Stimulated activated CD8-positive, alpha-beta memory T cell treated with anti-CD3 and anti-CD28 coated beads, Interleukin-2, amount 100 ng/mL, for 48 hours (primary cell): ENCODE measurements around the gene BCL11B.
"Not testable (repeated sequence)": the region's sequence is repeated elsewhere in the genome, so short reads cannot be mapped to it uniquely, and the experiment has no call there.

Source experiments
- DNase-seq, 2 donors: peaks; one replicate each; pipeline ENCODE4 v3.0.0-alpha.2; 2020; ENCODE audit warnings: low read depth in 2 of 2

Gene BCL11B

GRCh38 chr14:99241325-99242010 lies 30.5 kb downstream of the BCL11B start:
- DNase-seq = no peak

DNA sequence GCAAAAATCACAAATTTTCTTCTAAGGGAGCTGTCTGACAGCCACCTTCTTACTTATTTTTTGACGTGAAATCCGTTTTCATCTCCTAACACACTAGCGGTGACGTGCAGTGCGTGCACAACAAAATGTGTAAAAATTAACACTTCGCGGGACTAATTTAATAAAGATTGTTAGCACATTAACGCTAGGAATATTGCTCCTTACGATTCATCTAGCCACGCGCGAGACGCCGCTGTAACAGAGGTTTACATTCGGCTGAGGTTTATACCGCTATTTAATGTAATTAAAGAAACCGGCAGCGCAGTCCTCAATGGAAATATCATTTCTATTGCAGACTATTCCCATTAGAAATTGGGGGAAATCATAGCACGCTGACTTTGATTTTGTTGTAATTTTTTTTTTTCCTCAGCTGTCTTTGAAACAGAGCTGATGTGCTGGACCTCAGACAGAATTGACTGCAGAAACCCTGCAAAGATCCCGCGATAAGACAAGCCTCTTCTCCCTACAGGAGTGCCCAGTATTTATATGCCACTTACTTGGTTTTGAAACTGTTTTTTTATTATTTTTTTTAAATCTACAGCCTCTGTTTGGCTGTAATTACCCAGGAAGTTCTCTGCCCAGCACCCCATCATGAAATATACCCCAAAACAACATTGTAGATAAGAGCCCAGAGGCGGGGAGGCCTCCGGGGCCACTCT lies 31.2 kb downstream of the BCL11B start:
- DNase-seq = no peak

DNA sequence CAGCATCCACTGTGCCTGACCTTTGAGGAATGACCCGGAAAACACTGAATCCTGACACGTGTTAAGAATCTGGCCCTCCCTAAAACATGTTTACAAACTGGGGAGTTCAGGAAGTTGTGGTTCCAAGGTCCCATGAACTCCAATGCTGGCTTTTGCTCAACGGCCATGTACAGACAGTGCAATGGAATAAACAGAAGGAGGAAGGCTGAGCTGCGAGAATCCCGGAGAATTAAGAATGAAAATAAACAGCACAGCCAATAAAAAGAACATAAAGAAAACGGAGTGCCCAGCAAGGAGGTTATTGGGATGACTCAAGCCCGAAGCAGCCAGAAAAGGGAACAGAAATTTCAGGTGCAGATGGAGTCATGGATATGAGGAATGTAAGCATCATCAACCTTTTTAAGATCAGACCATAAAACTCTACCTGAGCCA lies 32.3 kb downstream of the BCL11B start:
- no peak for DNase-seq

DNA sequence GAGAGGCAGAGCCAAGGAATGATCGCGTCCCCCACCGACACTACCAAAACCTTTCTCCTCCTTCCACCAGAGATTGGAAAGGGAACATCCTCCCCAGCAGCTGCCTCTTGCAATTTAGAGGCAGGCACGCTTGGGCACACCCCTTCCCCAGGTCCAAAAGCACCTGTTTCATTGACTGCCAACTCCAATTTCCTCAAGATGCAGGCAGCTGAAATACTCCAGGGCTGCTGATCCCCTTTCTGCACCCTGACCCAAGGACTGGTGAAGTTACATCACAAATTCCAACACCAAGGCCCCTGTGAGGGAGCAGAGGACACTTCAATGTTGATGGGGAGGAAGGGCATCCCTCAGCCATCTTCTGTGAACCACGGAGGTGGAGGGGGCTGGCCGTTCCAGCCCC lies 33.8 kb downstream of the BCL11B start:
- DNase-seq = no peak

DNA sequence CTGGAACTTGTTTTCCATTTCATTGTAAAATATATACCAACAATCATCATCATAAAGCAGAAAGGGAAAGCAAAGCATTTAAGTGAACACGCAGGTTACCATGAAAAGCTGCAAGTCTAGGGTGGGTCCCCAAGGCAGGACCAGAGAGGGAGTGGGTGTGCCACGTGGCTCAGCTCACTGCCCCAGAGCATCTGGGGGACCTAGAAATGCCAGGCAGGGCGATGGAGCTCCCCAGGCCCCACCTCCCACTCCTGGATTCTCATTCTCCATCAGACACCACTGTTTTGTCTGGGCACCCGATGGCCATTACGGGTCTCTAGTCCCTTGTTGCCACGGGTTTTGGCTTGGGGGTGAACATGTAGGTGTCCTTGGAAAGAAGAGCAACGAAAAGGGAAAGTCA lies 34.7 kb downstream of the BCL11B start:
- no peak for DNase-seq

DNA sequence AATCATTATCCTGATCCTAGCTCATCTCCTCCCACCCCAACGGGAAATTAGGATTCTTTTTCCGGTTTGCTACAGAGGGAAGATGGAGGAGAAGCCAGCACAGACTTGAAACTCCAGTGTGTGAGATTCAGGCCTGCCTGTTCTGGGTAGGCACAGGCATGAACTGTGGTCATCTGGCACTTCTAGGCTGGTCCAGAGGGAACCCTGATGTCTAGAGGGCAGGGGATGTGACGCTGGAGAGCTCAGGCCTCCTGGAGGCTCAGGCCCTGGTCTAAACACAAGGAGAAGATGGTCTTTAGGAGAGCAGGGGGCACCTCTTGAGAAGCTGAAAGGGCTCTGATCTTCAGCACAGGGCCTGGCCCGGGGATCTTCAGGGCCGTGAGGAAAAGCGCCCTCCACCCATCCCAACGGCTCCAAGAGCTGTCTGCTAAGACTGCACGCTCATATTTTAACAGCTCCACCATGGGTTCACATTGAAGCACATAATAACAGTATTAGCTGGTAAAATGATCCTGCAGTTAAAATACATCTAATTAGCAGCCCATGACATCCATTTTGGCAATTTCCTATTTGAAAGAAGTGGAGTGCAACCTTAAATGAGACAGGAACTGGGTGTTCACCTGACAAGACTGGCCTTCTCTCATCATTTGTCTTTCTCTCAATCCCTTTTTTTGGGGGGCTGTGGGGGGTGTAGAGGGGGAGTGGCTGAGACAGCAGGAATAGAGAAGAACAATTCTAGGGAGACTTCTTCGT lies 35.4 kb downstream of the BCL11B start:
- no peak for DNase-seq

GRCh38 chr14:99235582-99236320 lies 36.2 kb downstream of the BCL11B start:
- DNase-seq = no peak

DNA sequence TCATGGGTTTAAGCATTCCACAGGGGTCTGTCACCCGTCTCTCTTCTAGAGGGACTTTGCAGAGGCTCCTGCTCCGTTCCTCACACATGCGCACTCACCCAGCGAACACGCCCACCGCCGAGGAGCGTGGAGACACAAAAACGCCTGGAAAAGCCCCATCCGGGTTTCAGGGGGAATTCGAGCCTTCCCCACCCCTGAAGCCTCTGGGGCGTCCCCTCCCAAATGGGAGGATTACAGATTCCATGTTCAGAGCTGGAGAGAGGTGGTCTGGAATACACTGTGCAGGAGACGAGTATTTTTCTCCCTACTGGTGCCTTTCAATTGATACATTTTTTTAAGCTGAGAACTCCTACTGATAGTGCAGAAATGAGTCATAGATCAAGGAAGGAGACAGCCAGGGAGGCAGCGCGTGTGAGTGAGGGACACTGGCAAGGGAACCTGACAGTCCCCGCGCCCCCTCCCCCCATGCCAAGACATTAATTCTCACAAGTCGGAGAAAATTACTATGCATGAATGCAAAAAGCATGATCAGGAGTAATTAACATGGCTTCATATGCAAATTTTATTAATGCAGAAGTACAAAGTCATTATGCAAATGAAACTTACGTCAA lies 36.9 kb downstream of the BCL11B start:
- DNase-seq = peak; percentile 49 to 59

GRCh38 chr14:99234355-99234754 lies 37.6 kb downstream of the BCL11B start:
- DNase-seq = no peak

DNA sequence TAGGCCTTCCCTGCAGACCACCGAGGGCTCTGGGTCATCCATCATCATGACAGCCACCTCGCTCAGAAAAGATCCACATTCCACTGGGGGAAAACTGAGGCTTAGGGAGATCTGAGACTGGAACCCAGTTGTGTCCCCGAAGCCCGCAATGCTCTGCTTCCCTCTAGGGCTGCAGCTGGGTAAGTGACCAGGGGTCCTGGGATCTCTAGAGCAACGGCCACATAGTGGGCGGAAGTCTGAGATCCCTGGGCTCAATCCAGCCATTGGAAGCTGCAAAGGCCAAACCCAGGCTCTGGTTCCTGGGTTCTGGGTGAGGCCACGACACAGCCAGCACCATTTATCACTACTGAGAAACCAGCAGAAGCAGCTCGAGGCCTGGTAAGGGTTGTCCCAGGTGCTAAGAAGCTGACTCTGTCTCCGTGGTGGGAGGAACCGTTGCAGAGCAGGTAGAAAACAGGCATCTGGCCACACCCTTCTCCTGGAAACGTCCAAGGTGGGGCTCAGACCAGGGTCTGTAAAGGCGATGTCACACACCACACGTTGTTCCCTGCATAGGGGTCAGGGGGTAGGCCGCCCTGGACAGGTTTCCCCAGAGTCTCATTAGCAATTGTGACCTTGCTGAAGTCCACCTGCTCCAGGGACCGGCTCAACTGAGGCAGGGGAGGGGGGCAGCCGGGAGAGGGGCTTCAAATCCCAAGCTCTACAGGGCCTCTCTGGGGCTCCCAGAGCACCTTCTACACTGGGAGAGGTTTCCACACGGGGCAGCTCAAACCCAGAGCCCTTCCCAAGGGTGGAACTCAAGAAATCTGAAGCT lies 38.6 kb downstream of the BCL11B start:
- DNase-seq = no peak

DNA sequence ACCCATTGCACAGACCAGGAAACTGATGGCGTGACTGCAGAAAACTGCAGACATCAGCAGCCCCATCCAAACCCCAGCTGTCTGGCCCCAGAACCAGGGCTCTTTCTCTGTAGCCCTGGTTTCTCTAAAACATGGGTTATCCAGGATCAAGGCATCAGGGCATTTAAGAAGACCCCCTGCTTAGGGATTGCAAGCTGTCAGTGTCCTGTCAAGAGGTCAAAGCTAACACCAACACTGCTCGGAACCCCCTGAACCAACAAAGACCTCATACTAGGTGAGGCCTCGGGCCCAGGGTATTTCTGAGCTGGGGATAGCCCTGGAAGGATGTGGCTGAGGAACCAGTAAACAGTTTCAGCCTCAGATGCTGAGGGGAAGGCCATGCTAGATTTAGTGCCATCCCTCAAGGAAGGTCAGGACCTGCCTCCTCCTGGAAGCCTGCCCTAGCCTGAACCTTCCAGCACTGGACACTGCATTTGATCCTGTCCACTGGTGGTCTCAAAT lies 39.2 kb downstream of the BCL11B start:
- no peak for DNase-seq

- no peak for DNase-seq
These were observed 39.9 kb downstream of the BCL11B start for GRCh38 chr14:99231850-99232713.

DNA sequence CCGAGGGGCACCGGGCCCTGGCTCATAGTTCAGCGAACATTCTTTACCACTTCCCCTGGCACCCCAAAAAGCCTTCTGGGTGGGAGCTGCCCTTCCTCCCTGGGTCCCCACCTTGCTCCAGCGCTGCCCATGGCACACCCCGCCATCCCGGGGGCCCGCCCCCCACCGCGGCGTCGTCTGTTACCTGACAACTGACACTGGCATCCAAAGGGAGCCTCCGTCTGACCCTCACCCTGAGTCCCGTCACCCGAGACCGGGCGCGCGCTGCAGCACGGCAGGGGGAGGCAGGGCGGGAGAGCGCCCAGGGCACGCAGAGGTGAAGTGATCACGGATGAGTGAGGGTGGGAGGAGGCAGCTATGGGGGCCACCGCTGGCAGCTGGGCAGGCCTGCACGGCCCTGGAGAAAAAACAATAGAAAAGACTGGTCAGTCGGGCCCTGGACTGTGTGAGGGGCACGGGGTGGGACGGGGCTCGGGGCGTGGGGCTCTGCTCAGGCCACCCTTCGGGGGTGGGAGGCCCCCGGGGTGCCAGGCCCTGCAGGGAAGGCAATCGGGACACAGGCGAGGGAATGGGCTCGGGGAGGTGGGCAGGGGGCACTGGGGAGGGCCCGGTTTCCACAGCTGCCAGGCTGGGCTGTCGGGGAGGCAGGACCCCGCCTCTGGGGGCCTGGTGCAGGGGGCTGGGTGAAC lies 40.7 kb downstream of the BCL11B start:
- DNase-seq = no peak

DNA sequence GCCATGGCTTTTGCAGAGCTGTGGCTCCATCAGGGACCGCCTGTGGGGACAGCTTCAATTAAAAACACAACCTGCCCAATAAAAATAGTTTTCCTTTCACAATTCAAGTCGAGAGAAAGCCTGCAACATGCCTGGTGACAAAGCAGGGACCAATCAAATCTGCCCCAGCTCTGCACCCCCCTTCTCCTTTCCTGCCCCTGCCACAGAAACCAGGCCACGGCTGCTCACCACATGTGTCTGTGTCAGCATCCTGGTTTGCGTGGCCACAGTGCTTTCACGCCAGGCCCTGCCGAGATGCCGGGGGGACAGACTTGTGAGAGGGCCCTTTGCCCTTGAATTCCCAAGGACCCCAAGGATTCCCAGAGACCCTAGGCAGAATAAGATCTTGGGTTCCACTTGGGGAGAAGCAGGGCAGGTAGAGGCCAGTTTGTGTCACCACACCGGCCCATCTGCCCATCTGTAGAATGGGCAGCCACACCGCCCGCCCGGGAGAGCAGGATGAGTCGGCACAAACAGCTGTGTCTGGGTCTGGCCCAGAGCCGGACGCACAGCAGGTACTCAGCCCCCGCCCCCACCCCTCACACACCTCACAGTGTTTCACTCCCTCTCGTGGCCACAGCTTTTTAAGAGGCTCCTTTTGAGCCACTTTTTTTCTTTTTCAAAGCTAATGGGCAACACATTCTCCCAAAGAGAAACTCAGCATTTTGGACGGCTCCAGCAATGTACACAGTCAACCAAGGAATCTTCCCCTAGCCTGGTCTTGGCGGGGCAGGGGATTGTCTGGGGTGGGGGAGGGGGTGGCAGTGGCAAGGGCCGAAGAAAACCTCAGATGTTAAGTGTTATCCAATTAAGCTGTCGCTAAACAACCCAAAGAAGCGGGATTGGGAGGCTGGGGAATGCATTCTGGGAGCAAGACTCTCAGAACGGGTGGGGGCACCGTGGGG lies 41.5 kb downstream of the BCL11B start:
- DNase-seq = peak; percentile 62 to 77

- no peak for DNase-seq
These were observed 42.3 kb downstream of the BCL11B start for GRCh38 chr14:99229654-99230207.

GRCh38 chr14:99228760-99229159 lies 43.2 kb downstream of the BCL11B start:
- not testable (repeated sequence) for DNase-seq

DNA sequence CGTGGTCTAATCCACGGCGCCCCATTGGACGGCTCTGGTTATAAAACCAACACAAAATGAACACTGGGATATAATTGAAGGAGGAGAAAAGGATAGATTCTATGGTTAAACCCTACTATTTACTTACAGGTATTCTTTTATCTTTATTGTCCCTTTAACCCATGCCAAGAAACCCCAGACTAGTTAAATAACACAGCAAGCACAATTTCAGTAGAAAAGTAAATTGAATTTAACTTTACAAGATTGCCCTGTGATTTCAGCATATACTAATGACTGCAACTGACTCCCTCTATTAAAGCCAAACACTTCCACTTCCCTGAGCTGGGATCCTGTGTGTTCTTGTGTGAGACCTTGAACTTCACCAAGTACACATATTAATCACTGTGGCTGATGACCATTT lies 45.3 kb downstream of the BCL11B start:
- no peak for DNase-seq
